Measurements from ENCODE around the gene TBC1D9.

Gene TBC1D9

DNA sequence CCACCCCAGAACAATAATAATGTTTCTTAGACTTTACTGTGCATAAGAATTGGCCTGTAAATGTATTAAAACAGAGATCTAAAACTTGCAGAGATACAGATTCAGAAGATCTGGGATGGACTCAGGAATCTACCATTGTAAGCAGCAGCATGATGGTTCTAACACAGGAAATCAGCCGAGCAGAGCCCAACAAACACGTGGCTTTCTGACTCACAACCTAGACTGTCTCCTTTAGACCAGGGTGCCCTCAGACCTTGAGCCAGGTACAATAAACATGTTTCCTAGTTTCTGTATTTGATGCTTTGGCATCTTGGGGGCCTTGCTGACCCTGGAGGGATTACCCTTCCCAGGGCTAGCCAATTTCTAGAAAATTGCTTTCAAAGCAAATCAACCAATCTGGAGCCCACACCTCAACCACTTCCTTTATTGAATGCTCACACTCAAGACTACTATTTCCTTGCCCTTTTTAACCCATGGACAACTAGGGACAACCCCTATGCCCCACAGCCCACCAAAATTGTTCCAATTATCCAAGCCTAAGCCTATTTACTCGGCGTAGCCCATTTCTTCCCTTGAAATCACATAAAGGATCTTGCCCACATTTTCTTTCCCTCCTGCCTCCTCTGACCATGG, 80.5 kb downstream of the TBC1D9 start:
- ChIA-PET CTCF (no interaction called here), POLR2A (interaction anchor here (1.0 kb wide), 1 partner anchor 81 kb away, joined by 3 read pairs; the partner anchor contains the start of gene TBC1D9)
- TF ChIP-seq NFRKB (IDR thresholded peaks at IDR 0.05) (no peak), FOXM1 (IDR thresholded peaks at IDR 0.05; ENCODE audit: borderline replicate concordance) (no peak), SUZ12 (IDR thresholded peaks at IDR 0.05) (no peak), L3MBTL2 (conservative IDR thresholded peaks at IDR 0.05) (no peak), CTBP1 (IDR thresholded peaks at IDR 0.05; ENCODE audit: borderline replicate concordance) (no peak), ELF4 (IDR thresholded peaks at IDR 0.05) (no peak), BHLHE40 (IDR thresholded peaks at IDR 0.05; ENCODE audit: borderline replicate concordance) (no peak), HDGF (IDR thresholded peaks at IDR 0.05; ENCODE audit: borderline replicate concordance) (no peak), ZNF384 (IDR thresholded peaks at IDR 0.05) (no peak), FOXA1 (IDR thresholded peaks at IDR 0.05) (no peak), ARNT (IDR thresholded peaks at IDR 0.05) (no peak), TARDBP (IDR thresholded peaks at IDR 0.05) (no peak), FOXK2 (IDR thresholded peaks at IDR 0.05) (no peak), SP1 (IDR thresholded peaks at IDR 0.05) (no peak)
- TF ChIP-seq, protein P1, sequence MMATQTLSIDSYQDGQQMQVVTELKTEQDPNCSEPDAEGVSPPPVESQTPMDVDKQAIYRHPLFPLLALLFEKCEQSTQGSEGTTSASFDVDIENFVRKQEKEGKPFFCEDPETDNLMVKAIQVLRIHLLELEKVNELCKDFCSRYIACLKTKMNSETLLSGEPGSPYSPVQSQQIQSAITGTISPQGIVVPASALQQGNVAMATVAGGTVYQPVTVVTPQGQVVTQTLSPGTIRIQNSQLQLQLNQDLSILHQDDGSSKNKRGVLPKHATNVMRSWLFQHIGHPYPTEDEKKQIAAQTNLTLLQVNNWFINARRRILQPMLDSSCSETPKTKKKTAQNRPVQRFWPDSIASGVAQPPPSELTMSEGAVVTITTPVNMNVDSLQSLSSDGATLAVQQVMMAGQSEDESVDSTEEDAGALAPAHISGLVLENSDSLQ (IDR thresholded peaks at IDR 0.05): no peak
- DNase-seq (ENCODE audit: extremely low spot score): no peak

DNA sequence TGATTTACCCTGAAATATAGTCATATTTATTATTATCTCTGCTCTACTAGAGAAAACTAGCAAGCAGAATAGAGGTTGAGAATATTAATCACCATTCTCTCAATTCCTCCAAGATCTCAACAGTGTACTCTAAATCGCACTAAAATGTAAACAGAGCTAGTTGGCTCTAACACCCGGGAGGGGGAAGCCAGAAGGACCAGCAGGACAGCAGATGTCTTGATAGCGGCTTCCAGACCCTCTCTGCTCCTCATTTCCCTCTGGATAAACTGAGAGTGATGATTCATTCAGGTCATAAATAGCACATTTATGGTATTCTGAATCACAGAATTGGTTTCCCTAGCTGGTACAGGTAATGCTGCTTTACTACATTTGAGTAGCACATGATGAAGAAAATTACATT, 82.5 kb downstream of the TBC1D9 start:
- TF ChIP-seq LEF1 (IDR thresholded peaks at IDR 0.05; ENCODE audit: borderline replicate concordance) (no peak), TARDBP (IDR thresholded peaks at IDR 0.05) (no peak), ARNT (IDR thresholded peaks at IDR 0.05) (no peak), FOXK2 (IDR thresholded peaks at IDR 0.05) (no peak), CTBP1 (IDR thresholded peaks at IDR 0.05; ENCODE audit: borderline replicate concordance) (no peak), NFRKB (IDR thresholded peaks at IDR 0.05) (no peak), FOXA1 (IDR thresholded peaks at IDR 0.05) (no peak), HDGF (IDR thresholded peaks at IDR 0.05; ENCODE audit: borderline replicate concordance) (no peak), BHLHE40 (IDR thresholded peaks at IDR 0.05; ENCODE audit: borderline replicate concordance) (no peak), FOXM1 (IDR thresholded peaks at IDR 0.05; ENCODE audit: borderline replicate concordance) (no peak), ELF4 (IDR thresholded peaks at IDR 0.05) (no peak), SUZ12 (IDR thresholded peaks at IDR 0.05) (no peak), L3MBTL2 (conservative IDR thresholded peaks at IDR 0.05) (no peak), SP1 (IDR thresholded peaks at IDR 0.05) (no peak), ZNF384 (IDR thresholded peaks at IDR 0.05) (no peak)
- TF ChIP-seq, protein P1 (IDR thresholded peaks at IDR 0.05): no peak
- ChIA-PET CTCF (interaction anchor here (1.2 kb wide), 1 partner anchor 177 kb away, joined by 4 read pairs; no protein-coding TSS in a partner anchor), POLR2A (no interaction called here)
- no peak for DNase-seq (ENCODE audit: extremely low spot score)

DNA sequence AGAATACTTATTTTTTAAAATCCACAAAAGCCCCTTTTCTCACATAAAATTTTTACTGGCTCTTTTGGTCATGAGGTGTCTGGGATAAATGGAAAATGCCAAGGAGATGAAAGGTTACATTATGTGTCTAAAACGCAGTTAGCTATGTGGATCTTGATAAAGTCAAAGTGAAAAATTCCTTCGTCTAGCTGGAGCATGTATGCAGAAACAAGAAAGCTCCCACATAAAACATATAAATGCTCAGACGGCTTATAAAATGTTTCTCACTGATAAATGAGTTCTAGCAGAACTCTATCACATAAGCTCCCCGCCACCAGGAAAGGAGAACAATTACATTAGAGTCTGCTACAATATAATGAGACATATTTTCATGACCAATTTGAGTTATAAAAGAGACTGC, 83.8 kb downstream of the TBC1D9 start:
- CTCF ChIA-PET: no interaction called here
- no peak for DNase-seq (ENCODE audit: extremely low spot score)
- POLR2A ChIA-PET: interaction anchor here (1.3 kb wide), 1 partner anchor 11 kb away, joined by 4 read pairs; no protein-coding TSS in a partner anchor
- TF ChIP-seq BHLHE40 (IDR thresholded peaks at IDR 0.05; ENCODE audit: borderline replicate concordance) (no peak), FOXA1 (IDR thresholded peaks at IDR 0.05) (no peak), NFRKB (IDR thresholded peaks at IDR 0.05) (no peak), ZNF384 (IDR thresholded peaks at IDR 0.05) (no peak), ARNT (IDR thresholded peaks at IDR 0.05) (no peak)

DNA sequence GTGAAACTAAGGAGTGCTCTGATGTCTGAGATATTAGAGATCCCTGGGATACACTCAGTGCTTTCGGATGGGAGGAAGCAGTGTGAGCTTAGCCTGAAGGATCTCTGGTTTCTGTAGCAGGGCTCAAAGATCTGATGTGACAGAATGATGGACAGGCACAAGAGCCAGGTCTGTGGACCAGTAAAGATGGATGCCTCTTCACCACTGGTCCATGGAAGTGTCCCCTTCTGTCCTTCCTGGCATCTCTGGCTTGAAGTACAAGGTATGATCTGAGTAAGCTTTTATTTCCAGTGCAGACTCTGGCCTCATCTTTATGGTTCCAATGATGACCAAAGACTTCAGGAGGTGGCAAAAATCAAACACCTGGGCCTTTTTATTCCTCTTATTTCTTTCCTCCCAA, 88.1 kb downstream of the TBC1D9 start:
- CTCF ChIA-PET: interaction anchor here (0.7 kb wide), 1 partner anchor 60 kb away, joined by 3 read pairs; no protein-coding TSS in a partner anchor
- no peak for DNase-seq (ENCODE audit: extremely low spot score)
- POLR2A ChIA-PET: interaction anchor here (1.6 kb wide), 1 partner anchor 89 kb away, joined by 6 read pairs; no protein-coding TSS in a partner anchor
- no peak for TF ChIP-seq CTBP1 (IDR thresholded peaks at IDR 0.05; ENCODE audit: borderline replicate concordance)
- TF ChIP-seq HDGF (IDR thresholded peaks at IDR 0.05; ENCODE audit: borderline replicate concordance): no peak
- no peak for TF ChIP-seq L3MBTL2 (conservative IDR thresholded peaks at IDR 0.05)
- TF ChIP-seq ZNF384 (IDR thresholded peaks at IDR 0.05): no peak
- TF ChIP-seq ARNT (IDR thresholded peaks at IDR 0.05): no peak
- no peak for TF ChIP-seq BHLHE40 (IDR thresholded peaks at IDR 0.05; ENCODE audit: borderline replicate concordance)
- TF ChIP-seq NFRKB (IDR thresholded peaks at IDR 0.05): no peak
- no peak for TF ChIP-seq FOXK2 (IDR thresholded peaks at IDR 0.05)
- no peak for TF ChIP-seq ELF4 (IDR thresholded peaks at IDR 0.05)
- no peak for TF ChIP-seq FOXA1 (IDR thresholded peaks at IDR 0.05)
- TF ChIP-seq SP1 (IDR thresholded peaks at IDR 0.05): no peak
- TF ChIP-seq LEF1 (IDR thresholded peaks at IDR 0.05; ENCODE audit: borderline replicate concordance): no peak
- TF ChIP-seq, protein P1 (IDR thresholded peaks at IDR 0.05): no peak
- TF ChIP-seq FOXM1 (IDR thresholded peaks at IDR 0.05; ENCODE audit: borderline replicate concordance): no peak
- TF ChIP-seq SUZ12 (IDR thresholded peaks at IDR 0.05): no peak

DNA sequence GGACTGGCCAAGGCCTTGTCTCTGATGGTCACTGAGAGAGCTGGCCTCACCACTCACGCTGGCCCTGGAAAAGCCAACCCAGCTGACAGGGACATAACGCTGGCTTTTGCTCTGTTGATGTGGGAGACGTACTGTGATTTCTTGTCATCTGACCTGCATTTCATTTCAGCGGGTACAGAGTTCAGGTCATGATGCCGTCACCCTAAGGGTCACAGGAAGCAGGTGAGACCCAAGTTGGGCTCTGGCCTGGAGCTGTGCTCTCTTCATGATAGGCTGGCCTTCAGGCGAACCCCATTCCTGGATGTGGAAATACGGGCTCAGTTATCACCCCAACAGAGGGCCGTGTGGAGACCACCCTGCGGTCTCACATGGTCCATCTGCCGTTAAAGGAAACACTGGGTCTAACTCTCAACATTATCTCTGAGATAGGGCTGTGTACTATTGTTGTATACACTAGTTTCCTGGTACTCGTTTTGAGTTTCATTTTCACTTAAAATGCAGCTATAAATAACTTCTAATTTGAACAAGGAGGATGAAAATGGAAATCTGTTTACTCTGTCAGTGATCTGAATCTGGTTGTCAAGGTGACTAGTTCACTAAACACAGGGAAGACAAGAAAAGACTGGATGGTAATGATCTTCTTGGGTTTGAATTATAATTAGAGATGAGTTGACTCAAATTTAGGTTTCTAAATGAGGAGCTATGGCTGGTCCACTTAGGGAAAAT, 89.1 kb downstream of the TBC1D9 start:
- POLR2A ChIA-PET: interaction anchor here (1.6 kb wide), 1 partner anchor 90 kb away, joined by 6 read pairs; no protein-coding TSS in a partner anchor

More for the DNA sequence above, 89.1 kb downstream of the TBC1D9 start:
- TF ChIP-seq HDGF (IDR thresholded peaks at IDR 0.05; ENCODE audit: borderline replicate concordance): no peak
- no peak for DNase-seq (ENCODE audit: extremely low spot score)
- CTCF ChIA-PET: no interaction called here

Measured in HEK293T (cell line).